ENCODE results near the gene OAS1.

DNA sequence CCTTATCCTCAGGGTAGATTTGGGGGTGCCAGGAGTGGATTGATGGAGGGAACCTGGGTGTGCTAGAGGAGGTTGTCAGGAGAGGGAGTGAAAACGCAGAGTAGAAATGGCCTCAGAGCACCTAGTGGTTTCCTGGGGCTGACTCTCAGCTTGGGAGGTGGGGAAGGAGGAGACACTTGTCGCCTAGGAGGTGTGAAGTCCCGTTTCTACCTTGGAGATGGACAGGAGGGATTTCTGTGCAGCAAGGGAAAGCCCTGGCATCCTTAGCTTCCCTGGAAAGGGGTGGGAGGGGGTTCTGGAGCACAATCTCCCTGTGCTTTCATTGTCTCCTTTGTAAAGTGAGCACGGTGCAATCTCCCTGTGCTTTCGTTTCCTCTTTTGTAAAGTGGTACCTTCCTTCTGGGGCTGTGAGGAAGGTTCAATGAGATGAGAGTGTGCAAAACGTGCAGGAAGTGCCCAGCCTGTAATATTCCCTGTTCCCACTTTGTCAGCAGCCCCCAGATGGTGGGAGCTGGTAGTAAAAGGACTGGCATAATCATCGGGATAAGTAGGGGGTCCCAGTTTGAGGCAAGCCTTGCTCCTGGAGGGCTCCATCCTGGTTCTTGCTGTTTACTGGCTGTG lies 33.1 kb downstream of the OAS1 start:
- TF ChIP-seq, protein P1, sequence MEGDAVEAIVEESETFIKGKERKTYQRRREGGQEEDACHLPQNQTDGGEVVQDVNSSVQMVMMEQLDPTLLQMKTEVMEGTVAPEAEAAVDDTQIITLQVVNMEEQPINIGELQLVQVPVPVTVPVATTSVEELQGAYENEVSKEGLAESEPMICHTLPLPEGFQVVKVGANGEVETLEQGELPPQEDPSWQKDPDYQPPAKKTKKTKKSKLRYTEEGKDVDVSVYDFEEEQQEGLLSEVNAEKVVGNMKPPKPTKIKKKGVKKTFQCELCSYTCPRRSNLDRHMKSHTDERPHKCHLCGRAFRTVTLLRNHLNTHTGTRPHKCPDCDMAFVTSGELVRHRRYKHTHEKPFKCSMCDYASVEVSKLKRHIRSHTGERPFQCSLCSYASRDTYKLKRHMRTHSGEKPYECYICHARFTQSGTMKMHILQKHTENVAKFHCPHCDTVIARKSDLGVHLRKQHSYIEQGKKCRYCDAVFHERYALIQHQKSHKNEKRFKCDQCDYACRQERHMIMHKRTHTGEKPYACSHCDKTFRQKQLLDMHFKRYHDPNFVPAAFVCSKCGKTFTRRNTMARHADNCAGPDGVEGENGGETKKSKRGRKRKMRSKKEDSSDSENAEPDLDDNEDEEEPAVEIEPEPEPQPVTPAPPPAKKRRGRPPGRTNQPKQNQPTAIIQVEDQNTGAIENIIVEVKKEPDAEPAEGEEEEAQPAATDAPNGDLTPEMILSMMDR (conservative IDR thresholded peaks at IDR 0.05; ENCODE audit: low read depth, low read length), result no peak
- TF ChIP-seq EZH2 (IDR thresholded peaks at IDR 0.05; ENCODE audit: low read length, unreplicated experiment) (no peak), EZH2phosphoT487 (IDR thresholded peaks at IDR 0.05; ENCODE audit: borderline replicate concordance, low read length) (no peak)

All from PC-3 (cell line).